GM19372 (cell line): ENCODE results near the gene AP5Z1.
"Not testable (repeated sequence)": the region's sequence is repeated elsewhere in the genome, so short reads cannot be mapped to it uniquely, and the experiment has no call there.

ENCODE experiments used
- ATAC-seq: cut with Tn5 transposase; IDR thresholded peaks from one replicate; pipeline ENCODE4 v1.9.1; 2021; ENCODE audit warnings: mild to moderate bottlenecking, low read depth, moderate library complexity; ENCODE audit not compliant: unreplicated experiment

Gene AP5Z1

DNA sequence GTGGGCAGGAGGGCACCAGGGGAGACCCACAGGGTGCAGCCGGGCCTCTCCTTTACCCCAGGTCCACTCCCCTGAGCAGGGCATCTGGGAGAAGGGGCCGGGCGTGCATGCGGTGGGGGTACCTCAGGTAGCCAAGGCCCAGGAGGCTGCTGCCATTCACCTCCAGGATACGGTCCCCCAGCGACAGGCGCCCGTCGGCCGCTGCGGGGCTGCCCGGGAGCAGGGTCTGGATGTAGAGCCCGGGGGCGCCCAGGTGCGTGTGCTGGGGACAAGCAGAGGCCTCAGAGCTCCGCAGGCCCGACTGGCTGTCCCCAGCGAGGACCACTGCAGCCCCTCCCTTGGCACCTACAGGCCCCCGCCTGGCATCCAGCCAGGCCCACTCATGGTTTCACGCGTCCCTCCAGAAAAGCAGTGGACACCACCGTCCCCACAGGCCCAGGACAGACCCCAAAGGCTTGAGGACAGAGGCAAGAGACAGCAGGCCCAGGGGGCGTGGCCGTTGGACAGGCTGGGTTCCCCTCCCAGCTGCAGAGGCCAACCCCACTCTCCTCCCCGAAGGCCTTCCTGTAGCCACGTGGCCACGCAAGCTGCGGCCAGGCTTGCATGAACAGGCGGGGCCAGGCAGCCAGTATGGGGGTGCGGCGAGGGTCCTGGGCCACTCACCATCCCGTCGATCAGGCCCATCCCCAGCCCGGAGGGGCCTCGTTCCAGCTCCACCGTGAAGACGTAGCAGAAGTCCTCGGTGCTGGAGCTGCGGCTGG is 24.3 kb downstream of the AP5Z1 start:
- no peak for ATAC-seq

DNA sequence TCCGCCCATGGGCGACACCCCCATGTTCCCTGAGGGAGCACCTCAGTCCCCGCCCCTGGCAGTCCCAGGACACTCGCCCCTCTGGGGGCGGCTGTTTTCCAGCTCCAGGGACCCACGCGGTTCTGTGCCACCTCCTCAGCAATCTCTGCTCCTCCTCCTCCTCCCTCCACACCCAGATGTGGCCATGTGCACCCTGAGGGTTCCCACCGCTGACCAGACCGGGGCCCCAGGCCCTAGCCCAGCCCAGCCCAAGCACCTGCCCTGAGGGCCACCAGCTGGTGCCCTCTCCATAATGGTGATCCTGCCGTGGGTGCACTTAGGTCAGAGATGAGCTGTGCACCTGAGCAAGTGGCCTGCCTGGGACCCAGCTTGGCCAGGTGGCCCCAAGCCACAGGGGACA is 25.1 kb downstream of the AP5Z1 start:
- ATAC-seq: no peak

DNA sequence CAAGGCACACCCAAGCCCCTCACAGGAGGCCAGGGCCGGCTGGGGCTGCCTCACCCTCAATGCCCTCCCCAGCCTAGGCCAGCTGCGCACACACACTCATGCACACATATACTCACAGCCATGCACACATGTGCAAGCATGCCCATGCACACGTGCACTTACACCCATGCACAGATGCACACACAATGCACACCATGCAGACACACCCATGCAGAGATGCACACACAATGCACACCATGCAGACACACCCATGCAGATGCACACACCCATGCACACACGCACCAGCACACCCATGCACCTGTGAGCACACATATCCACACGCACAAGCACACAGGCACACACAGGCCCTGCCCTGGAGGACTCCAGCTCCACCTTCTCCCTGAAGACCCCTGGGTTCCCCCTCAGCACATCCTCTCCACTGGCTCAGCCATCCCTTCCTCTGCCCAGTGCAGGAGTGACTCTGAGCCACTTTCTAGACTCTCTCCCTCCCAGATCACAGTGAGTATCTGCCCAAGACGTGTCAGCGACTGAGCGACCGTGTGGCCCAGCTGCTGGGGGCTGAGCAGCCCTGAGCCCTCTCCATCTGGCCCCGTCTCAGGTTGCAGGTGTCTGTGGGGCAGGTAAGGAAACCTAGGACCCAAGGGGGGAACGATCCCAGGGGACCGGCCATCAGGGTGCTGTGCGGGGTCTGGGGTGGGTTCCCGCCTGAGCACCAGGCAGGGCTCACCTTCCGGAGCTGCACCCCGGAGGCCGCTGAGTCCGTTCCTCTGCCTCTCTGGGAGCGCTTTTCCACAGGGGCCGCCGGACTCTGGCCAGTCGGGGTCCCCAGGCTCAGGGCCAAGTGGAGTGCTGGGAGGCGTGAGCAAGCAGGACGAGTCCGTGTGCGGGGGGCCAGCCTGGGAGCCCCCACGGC is 25.8 kb downstream of the AP5Z1 start:
- no peak for ATAC-seq

DNA sequence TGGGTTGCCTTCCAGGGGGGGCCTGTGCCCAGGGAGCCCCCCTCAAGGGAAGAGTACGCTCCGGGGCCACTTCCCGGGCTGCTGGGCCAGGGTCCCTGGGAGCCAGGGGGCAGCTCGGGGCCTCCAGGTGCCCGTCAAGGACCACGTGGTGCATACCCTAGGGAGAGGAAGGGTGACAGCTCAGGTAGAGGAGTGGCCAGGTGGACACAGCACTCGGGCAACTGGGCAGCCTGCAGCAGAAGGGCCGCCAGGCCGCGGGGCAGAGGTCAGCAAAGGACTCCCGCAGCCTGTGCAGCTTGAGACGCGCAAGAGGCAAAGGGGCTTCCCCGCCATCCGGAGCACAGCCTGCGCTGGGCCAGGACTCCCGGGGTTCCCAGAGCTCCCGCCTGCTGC is 26.4 kb downstream of the AP5Z1 start:
- no peak for ATAC-seq

DNA sequence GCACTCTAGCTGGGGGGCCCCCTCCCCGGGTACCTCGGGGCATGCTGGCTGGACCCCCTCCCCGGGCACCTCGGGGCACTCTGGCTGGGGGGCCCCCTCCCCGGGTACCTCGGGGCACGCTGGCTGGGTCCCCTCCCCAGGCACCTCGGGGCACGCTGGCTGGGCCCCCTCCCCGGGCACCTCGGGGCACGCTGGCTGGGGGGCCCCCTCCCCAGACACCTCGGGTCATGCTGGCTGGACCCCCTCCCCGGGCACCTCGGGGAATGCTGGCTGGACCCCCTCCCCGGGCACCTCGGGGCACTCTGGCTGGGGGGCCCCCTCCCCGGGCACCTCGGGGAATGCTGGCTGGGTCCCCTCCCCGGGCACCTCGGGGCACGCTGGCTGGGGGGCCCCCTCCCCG is 27.2 kb downstream of the AP5Z1 start:
- not testable (repeated sequence) for ATAC-seq

DNA sequence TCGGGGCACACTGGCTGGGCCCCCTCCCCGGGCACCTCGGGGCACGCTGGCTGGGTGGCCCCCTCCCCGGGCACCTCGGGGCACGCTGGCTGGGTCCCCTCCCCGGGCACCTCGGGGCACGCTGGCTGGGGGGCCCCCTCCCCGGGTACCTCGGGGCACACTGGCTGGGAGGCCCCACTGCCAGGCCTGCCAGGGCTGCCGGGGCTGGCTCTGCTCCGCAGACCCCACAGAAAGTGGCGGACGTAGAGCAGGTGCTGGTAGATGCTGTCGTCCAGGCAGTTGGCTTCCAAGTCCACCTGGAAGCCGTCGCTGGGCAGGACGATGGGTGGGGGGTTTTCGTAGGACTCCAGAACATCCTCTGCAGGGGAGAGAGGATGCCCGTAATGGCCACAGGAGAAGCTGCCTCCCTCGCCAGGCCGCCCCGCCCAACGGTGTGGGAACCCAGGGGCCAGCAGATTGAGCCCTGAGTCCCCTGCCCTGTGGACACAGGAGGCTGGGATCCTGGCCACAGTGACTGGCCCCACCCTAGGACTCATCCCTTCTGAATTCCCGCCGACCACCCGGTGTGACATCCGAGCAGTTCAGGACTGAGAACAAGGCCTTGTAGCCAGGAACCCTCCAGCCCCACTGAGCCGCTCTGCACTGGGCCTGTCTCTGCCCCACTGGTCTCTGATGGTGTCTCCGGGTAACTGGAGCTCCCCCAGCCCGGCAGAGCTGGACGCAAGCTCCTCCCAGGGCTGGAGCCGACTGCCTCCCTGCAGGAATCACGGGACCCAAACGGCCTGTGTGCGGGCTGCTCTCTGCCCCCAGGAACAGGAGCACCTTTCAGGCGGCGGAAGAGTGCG is 28.2 kb downstream of the AP5Z1 start:
- no peak for ATAC-seq

DNA sequence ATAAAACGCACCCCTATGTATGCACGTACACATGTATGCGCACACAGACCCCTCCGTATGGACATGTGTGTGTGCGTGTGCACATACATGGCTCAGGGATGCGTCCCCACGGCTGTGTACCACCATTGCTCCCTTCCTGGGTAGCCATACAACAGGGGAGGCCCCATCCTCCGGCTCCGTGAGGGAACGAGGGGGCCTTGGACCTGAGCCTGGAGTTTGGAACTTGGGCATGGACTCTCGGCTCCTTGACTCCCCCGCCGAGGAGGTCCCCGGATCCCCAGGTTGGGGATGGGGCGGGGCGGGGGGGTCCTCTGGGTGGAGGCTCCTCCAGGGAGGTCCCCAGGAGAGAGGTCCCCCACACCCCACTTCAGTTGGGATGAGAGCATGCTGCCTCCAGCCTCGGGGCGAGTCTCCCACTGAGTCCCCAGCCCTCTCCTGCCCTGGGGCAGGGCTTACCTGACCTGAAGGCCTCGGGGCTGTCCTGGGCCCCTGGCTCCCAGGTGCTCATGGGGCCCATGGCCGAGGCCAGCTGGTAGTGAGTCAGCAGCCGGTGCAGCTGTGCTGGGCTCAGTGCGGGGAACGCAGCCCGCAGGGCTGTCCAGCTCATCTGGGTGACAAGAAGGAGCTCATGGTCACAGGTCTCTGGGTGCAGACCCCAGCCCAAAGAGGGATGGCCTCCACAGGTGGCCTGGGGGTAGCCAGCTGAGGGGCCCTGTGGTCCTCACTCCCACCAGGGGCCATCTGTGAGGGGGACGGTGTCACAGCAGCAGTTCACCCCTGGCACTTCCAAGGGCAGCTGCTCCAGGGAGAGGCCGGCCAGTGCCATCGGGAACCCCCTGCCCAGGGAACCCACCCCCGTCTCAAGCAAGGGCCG is 29.9 kb downstream of the AP5Z1 start:
- ATAC-seq: no peak

DNA sequence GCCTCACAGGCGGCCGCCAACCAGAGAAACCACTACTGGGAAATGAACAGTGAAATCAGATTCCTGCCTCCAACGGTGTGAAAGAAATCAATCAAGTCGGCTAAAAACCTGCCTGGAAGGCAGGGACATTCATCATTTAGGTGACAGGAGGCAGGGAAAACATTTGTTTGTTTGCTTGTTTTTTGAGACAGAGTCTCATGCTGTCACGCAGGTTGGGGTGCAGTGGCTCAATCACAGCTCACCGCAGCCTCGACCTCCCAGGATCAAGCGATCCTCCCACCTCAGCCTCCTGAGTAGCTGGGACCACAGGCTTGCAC is 30.5 kb downstream of the AP5Z1 start:
- ATAC-seq: no peak

DNA sequence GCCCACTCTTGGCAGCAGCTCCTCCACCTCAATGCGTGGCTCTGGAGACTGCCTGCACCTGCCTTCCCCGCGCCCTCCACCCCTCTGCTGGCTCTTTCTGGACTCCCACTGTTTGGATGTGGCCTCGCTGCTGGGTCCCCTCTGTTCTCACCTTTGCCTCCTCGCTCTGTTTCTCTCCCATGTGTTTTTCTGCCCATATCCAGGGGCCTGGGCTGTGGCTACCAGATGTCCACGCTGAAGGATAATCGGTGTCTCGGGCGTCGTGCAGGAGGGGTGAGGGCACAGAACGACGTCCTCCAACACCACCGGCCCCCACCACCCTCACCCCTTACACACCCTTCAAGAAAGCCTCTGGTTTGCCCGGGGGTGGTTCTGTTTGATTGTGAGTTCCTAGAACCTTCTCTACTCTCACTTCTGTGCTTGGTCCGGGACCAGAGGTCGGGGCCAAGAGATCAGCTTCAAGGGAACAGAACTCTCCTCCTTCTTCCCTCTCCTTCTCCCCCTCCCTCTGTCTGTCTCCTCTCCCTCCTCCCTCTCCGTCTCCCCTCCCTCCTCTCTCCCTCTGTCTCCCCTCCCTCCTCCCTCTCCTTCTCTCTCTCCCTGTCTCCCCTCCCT is 31.7 kb downstream of the AP5Z1 start:
- ATAC-seq: no peak

DNA sequence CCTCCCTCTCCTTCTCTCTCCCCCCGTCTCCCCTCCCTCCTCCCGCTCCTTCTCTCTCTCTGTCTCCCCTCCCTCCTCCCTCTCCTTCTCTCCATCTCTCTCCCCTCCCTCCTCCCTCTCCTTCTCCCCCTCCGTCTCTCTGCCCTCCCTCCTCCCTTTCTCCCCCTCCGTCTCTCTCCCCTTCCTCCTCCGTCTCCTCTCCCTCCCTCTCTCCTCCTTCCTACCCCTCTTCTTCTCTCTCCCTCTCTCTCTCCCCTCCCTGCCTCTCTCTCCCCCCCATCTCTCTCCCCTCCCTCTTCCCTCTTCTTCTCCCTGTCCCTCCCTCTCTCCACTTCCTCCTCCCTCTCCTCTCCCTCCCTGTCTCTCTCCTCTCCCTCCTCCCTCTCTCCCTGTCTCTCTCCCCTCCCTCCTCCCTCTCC is 32.2 kb downstream of the AP5Z1 start:
- ATAC-seq: no peak

DNA sequence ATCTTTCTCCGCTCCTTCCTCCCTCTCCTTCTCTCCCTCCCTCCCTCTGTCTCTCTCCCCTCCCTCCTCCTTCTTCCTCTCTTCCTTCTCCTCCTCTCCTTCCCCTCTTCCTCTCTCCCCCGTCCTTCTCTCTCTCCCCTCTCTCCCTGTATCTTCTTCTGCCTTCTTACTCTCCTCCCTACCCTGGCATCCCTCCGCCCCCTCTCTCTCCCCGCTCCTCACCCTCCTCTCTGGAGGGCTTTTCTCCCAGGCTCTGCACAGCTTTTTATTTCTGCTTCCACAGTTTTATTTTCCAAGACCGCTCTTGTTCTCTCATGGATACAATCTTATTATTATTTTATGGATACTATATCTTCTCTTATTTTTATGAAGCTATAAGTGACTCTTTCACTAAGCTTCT is 32.6 kb downstream of the AP5Z1 start:
- ATAC-seq: no peak

DNA sequence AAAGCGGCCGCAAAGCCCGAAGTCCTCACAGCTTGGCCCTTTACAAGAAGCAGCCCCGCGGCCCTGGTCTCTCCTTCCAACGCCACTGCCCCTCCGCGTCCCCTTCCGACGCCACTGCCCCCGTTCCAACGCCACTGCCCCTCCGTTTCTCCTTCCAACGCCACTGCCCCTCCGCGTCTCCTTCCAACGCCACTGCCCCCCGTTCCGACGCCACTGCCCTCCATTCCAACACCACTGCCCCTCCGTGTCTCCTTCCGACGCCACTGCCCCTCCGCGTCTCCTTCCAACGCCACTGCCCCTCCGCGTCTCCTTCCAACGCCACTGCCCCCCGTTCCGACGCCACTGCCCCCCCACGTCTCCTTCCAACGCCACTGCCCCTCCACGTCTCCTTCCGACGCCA is 33.1 kb downstream of the AP5Z1 start:
- no peak for ATAC-seq

DNA sequence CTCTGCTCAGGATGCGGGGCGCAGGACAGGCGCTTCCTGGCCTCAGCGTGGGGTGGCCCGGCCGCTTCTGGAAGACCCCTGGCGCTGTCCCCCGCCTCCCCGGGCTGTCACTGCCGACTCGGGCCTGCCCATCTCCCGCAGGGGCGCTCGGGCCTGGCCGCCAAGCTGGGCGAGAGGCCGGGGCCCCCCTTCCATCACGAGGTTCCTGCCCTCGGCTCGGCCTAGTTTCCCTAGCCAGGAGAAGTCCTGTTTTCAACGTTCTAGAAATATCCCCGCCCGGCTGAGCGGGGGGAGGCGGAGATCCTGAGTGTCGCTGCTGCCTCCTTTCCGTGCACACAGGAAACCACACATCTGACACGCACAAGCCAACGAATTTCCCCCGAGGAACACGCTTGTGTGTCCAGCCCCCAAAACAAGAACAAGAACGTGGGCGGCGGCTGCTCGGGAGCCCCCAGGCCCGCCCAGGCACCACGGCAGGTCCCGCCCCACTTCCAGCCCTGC is 33.7 kb downstream of the AP5Z1 start:
- no peak for ATAC-seq

DNA sequence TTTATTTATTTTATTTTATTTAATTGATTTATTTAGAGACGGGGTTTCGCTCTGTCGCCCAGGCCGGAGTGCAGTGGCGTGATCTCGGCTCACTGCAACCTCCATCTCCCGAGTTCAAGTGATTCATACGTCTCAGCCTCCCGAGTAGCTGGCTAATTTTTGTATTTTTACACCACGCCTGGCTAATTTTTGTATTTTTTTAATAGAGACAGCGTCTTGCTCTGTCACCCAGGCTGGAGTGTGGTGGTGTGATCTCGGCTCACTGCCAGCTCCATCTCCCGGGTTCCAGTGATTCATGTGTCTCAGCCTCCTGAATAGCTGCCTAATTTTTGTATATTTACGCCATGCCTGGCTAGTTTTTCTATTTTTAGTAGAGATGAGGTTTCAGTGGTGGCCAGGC is 34.2 kb downstream of the AP5Z1 start:
- no peak for ATAC-seq

DNA sequence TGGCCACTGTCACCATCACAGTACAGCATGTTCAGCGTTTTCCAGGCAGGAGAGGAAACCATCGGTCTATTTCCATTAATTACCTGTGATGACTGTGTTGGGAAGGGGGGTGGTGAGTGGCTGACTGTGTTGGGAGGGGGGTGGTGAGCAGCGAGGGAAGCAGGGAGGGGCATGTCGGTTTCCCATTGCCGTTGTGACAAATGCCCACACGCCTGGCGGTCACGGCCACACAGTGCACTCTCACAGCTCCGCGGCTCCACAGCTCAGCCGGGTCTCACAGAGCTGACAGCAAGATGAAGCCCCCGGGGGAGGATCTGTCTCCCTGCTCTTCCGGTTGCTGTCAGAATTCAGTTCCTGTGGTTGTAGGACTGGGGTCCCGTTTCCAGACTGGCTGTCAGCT is 39.0 kb downstream of the AP5Z1 start:
- no peak for ATAC-seq

DNA sequence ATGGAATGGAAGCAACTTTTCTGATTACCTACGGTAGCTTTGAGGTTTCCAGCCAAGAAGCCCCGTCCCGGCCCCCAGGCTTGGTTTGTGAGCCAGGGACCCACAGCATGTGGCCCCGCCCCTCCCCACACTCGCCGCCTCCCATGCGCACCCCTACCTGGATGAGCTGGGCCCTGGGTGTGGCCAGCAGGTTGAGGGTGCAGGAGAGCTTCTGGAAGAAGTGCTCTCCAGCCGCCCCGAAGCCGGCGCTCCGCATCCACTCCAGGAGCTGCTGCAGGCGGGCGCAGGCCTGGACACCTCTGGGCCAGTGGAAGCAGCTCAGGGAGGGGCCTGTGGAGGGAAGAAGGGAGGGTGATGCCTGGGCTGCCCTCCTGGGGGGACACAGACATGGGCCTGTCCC is 39.7 kb downstream of the AP5Z1 start:
- ATAC-seq: no peak

DNA sequence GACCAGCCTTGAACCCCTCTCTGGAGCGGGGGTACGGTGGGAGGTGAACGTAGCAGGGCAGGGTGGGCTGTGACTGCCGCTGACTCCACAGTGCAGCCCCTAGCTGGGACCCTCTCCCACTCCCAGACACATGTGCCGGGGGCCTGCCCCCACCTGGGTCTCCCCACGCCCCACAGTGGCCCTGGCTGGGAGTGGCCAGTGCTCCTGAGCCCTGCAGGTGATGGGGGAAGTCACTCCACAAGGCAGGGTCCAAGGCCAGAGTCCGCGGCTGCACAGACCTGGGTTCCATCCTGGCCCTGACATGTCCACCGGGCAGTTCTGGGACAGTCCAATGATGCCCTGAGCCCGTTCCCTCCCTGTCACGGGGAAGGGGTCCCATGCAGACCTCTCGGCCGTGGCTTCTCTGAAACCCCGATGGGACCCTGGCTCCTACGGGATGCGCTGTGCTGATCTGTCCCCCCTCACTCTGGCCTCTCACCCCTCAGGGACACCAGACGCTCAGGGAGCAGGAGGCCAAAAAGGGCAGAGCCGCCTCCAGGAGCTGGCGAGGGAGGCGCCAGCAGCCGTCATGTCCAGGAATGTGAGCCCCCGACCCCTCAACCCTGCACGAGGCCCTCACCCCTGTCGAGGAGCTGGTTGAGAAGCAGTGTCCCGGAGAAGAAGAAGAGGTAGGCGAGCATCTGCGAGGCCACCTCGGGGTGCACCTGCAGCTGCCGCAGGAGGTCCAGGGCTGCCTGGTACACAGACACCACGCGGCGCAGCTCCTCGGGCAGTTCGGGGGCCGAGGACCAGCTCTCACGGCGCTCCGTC is 40.4 kb downstream of the AP5Z1 start:
- ATAC-seq: no peak

DNA sequence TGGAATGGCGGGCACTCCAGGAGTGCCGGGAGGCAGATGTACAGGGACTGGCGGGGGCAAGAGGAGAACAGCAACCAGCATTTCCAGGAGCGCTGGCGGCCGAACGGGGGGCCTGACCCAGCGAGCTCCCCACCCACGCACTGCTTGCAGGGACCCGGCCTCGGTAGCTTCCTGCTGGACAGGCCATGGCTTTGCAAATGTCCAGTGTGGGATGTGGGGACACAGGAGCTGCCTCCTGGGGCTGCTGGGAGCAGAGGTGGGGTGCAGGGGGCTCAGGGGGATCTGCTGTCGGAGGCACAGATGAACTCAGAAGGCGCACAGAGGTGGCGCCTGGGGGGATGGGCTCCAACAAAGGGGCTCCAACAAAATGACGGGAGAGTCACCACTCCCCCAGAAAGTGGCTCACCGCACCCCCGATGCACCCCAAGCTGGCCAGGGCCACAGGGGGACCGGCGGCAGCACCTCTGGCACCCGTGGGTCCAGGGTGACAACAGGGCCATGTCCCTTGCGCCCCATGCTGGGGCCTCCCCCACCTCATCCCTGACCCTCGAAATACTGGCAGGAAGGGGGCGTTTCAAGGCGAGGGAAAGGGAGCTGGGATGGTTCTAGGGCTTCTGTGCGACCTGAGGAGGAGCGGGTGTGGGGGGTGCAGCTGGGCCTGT is 41.1 kb downstream of the AP5Z1 start:
- no peak for ATAC-seq
